ENCODE data around the gene NME4.
"Not testable (repeated sequence)": the region's sequence is repeated elsewhere in the genome, so short reads cannot be mapped to it uniquely, and the experiment has no call there.

NME4 gene

DNA sequence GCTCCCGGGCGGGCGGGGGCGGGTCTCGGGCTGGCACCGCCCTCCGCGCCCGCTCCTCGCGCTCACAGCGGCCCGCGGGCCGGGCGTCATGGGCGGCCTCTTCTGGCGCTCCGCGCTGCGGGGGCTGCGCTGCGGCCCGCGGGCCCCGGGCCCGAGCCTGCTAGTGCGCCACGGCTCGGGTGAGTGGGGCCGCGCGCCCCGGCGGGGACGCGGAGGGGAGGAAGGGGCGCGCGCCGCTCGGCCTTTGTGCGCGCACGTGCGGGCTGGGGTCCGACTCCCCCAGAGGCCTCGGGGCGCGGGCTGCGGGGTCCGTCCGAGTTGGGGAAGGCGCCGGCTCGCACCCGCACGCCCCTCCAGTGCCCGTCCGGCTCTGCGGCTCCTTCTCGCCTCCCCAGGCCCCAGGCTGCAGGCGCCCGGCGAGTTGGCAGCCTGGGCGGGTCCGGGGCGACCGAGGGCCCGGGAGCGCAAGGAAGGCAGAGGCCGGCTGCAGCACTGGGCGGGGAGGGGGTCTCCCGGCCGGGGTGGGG lies at the start of gene NME4:
Gene NME4, plus strand, starts transcription at position 65 of the 527 bp plus-strand sequence. Its CDS starts 24 bp downstream, at position 89.
- FAIRE-seq: no peak

GRCh38 chr16:347203-347602 lies 49.8 kb upstream of the NME4 start:
- FAIRE-seq: no peak

GRCh38 chr16:348495-348894 lies 48.5 kb upstream of the NME4 start:
- FAIRE-seq: not testable (repeated sequence)

DNA sequence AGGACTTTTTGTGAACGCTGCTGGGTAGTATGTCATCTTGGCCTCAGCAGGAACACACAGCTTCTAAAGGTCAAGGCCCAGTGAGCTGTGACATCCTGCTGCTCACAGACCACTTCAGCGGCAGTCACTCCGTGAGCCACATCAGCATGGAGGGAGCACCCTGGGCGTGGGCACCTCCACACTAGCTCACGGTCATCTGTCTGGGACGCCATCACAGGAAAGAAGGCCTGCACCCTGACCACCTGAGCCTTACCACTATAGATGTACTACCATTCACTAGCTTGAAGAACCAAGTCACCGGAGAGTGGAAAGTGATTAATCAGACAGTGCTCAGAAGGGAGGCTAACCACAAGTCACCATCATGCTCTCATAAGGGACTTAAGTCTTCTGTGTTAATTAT lies 47.8 kb upstream of the NME4 start:
- no peak for FAIRE-seq

GRCh38 chr16:350203-350602 lies 46.8 kb upstream of the NME4 start:
- no peak for FAIRE-seq

- no peak for FAIRE-seq
Measured at GRCh38 chr16:351804-352520, 45.0 kb upstream of the NME4 start.

- FAIRE-seq: no peak
Measured at GRCh38 chr16:352547-353403, 44.2 kb upstream of the NME4 start, which contains the start of gene AXIN1. Gene AXIN1 (minus strand): TSS chr16:352723. CDS start chr16:347025, 5,698 bp downstream.

GRCh38 chr16:353404-354290 lies 43.4 kb upstream of the NME4 start:
- FAIRE-seq: no peak

- no peak for FAIRE-seq
Measured at GRCh38 chr16:354291-354881, 42.6 kb upstream of the NME4 start.

GRCh38 chr16:354971-355461 lies 42.0 kb upstream of the NME4 start:
- FAIRE-seq: no peak

- no peak for FAIRE-seq
Measured at GRCh38 chr16:356741-357140, 40.3 kb upstream of the NME4 start.

DNA sequence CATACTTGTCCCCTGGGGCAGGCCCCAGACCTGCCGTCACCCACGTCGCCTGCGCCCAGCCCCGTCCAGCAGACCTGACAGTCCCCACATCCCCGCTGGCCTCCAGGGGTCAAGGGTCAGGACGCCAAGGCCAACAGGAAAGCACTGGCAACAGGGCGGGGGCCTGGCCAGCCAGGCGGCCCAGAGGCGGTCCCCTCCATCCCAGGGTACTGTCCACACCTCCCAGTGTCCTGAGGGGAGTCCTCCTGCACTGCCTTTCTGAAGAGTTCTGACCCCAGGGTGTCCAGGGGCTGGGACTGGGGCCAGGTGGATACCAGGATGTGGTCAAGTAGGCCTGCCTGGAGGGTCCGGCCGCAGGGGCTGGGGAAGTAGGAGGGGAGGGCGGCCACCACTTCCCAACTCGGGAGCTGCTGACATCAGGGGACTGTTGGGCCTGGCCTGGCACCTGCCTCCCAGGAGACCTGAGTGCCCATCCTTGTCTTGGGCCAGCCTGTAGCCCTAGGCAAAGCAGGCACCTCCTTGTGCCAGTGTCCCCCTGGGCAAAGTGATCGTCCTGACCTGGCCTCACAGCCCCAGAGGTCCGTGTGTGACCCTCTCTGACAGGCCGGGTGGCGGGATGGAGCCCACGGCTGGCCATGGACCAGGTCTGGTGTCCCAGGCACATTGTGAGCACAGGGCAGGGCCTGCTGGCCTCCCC lies 37.8 kb upstream of the NME4 start:
- FAIRE-seq: no peak

DNA sequence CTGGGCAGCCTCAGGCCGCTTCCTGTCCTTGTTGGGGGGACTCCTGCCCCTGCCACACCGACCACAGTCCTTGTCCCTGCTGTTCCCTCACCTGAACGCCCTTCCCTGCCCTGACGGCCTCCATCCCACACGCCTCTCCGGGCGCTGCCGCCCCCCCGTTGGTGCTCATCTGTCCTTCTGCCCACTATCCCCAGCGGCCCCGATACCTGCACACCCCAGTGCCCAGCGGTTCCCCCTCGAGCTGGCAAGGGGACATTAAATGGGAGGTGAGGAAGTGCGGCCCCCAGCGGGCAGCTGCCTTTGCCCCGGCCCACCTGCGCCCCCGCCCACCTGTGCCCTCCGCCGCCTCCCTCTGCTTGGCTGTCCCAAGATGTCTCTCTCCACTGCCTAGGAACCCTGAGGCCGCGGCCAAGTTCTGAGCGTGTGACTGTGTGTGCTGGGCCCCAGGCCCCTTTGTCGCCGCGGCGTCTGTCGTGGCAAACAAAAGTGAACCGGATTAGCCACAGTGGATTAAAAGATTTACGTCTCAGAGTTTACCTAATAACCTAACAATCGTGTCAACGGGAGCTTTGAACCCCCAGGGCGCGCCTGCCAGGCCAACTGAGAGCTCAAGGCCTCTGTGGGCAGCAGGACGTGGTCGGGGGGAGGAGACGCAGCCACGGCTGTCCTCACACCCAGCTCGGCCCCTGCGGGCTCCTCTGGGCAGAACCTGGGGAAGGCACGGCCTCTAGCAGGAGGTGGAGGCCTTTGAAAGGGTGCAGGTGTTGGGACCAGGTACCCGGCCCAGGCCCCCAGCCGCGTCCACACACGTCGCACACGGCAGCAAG lies 36.9 kb upstream of the NME4 start:
- no peak for FAIRE-seq

- no peak for FAIRE-seq
Measured at GRCh38 chr16:360698-361336, 36.2 kb upstream of the NME4 start.

DNA sequence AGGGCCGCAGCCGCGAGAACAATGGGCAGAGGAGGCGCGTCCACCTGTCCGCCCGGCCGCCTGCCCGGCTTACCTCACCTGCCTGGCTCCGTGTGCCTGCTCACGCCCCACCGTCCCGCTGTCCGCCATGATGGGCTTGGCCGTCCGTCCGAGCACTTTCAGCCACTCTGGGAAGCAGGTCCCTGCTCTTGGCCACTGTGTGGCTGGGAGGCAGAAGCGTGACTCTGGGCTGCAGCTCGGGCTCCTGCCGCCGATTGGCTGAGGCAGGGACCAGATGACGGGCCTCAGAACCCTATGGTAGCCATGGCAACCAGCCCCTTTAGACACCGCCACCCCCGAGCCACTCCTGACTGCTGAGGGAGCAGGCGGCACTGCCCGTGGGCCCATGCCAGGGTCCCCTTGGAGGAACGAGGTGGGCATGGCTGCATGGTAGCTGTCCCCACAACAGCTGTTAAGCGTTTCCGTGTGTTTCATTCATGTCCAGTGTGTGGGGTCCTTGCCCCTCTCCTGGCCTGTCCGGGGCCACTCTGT lies 35.6 kb upstream of the NME4 start:
- FAIRE-seq: no peak

DNA sequence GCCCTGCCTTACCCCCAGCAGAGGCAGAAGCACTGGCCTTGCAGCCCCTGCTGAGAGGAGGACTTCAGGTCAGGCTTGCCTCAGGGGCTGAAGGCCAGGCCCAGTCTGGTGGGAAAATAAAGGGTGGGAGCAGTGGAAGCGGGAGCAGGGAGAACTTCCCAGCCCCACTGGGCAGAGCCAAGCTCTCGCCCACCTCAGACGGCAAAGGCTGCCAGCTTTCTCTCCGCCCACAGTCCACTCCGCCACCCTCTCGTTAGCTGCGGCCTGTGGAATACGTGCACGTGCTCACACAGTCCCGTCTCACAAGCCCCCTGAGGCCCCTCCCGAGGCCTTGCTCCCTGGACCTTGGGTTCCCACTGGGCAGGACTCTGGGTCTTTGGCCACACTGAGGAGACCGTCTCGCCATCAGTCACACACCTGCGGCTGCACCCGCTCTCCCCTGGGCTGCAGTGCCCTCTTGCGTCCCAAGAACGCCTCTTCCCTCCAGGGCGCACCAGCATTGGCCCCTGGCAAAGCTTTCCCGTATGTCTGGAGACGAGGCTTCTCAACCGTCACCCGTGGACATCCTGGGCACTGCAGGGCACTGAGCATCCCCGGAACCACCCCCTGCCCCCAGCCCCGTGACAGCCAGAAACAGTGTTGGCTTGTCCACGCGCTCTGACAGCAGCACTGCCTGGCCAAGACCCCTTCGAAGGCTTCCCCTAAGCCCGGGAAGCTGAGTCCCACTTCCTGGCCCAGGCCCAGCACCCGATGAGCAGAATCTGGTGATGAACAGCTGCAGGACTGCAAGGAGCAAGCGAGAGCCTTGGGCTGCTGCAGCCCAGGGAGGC lies 34.9 kb upstream of the NME4 start:
- FAIRE-seq: no peak

DNA sequence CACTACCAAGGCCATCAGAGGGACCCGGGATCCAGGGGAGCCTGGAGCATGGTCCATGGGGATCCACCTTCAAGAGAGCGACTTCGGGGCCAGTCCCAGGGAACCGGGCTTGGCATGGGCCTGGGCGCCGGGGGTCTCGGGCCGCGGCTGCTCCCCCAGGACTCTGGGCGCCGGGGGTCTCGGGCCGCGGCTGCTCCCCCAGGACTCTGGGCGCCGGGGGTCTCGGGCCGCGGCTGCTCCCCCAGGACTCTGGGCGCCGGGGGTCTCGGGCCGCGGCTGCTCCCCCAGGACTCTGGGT lies 34.3 kb upstream of the NME4 start:
- FAIRE-seq: not testable (repeated sequence)

- FAIRE-seq: no peak
Measured at GRCh38 chr16:363110-363765, 33.8 kb upstream of the NME4 start.
